ENCODE data around the gene PPP1R9A. TPM values are rescaled to one million over a fixed set of nuclear protein-coding genes. Genes with fewer than 3 reads are reported as not detected.

PPP1R9A gene
- total RNA-seq, 1 experiment from 2014 or later: 6.3 TPM

GRCh38 chr7:94970085-94970576 is 62.7 kb downstream of the PPP1R9A start:
- CTCF ChIA-PET: interaction anchor here (1.0 kb wide), 1 partner anchor 113 kb away, joined by 3 read pairs; no protein-coding TSS in a partner anchor
- TF ChIP-seq CTCF (IDR thresholded peaks at IDR 0.05; ENCODE audit: unreplicated experiment): no peak
- H3K27ac Mint-ChIP-seq (ENCODE audit: low read depth, unreplicated experiment): no peak overlapping the region
- POLR2A ChIA-PET: no interaction called here
- no peak for DNase-seq (ENCODE audit: unreplicated experiment)
- H3K27me3 Mint-ChIP-seq (ENCODE audit: insufficient read depth, unreplicated experiment): no peaks in the 10 kb centered on the region
- intact Hi-C loops (cut with micrococcal nuclease): no loop called here
- BruUV-seq (replicated peaks): no TSS peak
- no peak overlapping the region for H3K4me3 Mint-ChIP-seq (ENCODE audit: unreplicated experiment)
- no peaks in the 10 kb centered on the region for H3K36me3 Mint-ChIP-seq (ENCODE audit: insufficient read depth, unreplicated experiment)
- no peaks in the 10 kb centered on the region for H3K4me1 Mint-ChIP-seq (ENCODE audit: insufficient read depth, unreplicated experiment)
- H3K9me3 Mint-ChIP-seq (ENCODE audit: unreplicated experiment): peaks cover 18% of the 10 kb centered on the region

GRCh38 chr7:94971051-94971867 is 63.9 kb downstream of the PPP1R9A start:
- Mint-ChIP-seq H3K27me3 (ENCODE audit: insufficient read depth, unreplicated experiment) (no peaks in the 10 kb centered on the region), H3K4me1 (ENCODE audit: insufficient read depth, unreplicated experiment) (no peaks in the 10 kb centered on the region), H3K27ac (ENCODE audit: low read depth, unreplicated experiment) (no peak overlapping the region), H3K9me3 (ENCODE audit: unreplicated experiment) (peaks cover 13% of the 10 kb centered on the region), H3K4me3 (ENCODE audit: unreplicated experiment) (no peak overlapping the region), H3K36me3 (ENCODE audit: insufficient read depth, unreplicated experiment) (no peaks in the 10 kb centered on the region)
- ChIA-PET POLR2A (interaction anchor here (0.8 kb wide), 1 partner anchor 63 kb away, joined by 3 read pairs; no protein-coding TSS in a partner anchor), CTCF (interaction anchor here (0.6 to 1.0 kb wide), 2 partner anchors 62 to 115 kb away, joined by 3 read pairs; no protein-coding TSS in a partner anchor)
- TF ChIP-seq CTCF (IDR thresholded peaks at IDR 0.05; ENCODE audit: unreplicated experiment): no peak
- intact Hi-C loops (cut with micrococcal nuclease): no loop called here
- no TSS peak for BruUV-seq (replicated peaks)
- DNase-seq (ENCODE audit: unreplicated experiment): no peak

- CTCF ChIA-PET: interaction anchor here (0.6 kb wide), 1 partner anchor 61 kb away, joined by 3 read pairs; no protein-coding TSS in a partner anchor
- Mint-ChIP-seq H3K36me3 (ENCODE audit: insufficient read depth, unreplicated experiment) (no peaks in the 10 kb centered on the region), H3K27ac (ENCODE audit: low read depth, unreplicated experiment) (no peak overlapping the region), H3K4me1 (ENCODE audit: insufficient read depth, unreplicated experiment) (no peaks in the 10 kb centered on the region), H3K27me3 (ENCODE audit: insufficient read depth, unreplicated experiment) (no peaks in the 10 kb centered on the region), H3K4me3 (ENCODE audit: unreplicated experiment) (no peak overlapping the region), H3K9me3 (ENCODE audit: unreplicated experiment) (peaks cover 11% of the 10 kb centered on the region)
- no peak for TF ChIP-seq CTCF (IDR thresholded peaks at IDR 0.05; ENCODE audit: unreplicated experiment)
- intact Hi-C loops (cut with micrococcal nuclease): no loop called here
- DNase-seq (ENCODE audit: unreplicated experiment): no peak
- no TSS peak for BruUV-seq (replicated peaks)
- POLR2A ChIA-PET: interaction anchor here (0.8 kb wide), 1 partner anchor 64 kb away, joined by 3 read pairs; no protein-coding TSS in a partner anchor
Measured at GRCh38 chr7:94972296-94972695, 64.9 kb downstream of the PPP1R9A start.

GRCh38 chr7:94973844-94974243 is 66.5 kb downstream of the PPP1R9A start:
- no TSS peak for BruUV-seq (replicated peaks)
- H3K27me3 Mint-ChIP-seq (ENCODE audit: insufficient read depth, unreplicated experiment): no peaks in the 10 kb centered on the region
- H3K4me1 Mint-ChIP-seq (ENCODE audit: insufficient read depth, unreplicated experiment): no peaks in the 10 kb centered on the region
- CTCF ChIA-PET: no interaction called here
- no peak for DNase-seq (ENCODE audit: unreplicated experiment)
- no peak overlapping the region for H3K4me3 Mint-ChIP-seq (ENCODE audit: unreplicated experiment)
- peaks cover 3% of the 10 kb centered on the region for H3K9me3 Mint-ChIP-seq (ENCODE audit: unreplicated experiment)
- no peak for TF ChIP-seq CTCF (IDR thresholded peaks at IDR 0.05; ENCODE audit: unreplicated experiment)
- intact Hi-C loops (cut with micrococcal nuclease): no loop called here
- no peaks in the 10 kb centered on the region for H3K36me3 Mint-ChIP-seq (ENCODE audit: insufficient read depth, unreplicated experiment)
- POLR2A ChIA-PET: interaction anchor here (0.7 kb wide), 1 partner anchor 16 kb away, joined by 3 read pairs; no protein-coding TSS in a partner anchor
- H3K27ac Mint-ChIP-seq (ENCODE audit: low read depth, unreplicated experiment): no peak overlapping the region
